Measurements from ENCODE around the gene CACNA1I.

CACNA1I gene

GRCh38 chr22:39678862-39679490 lies 108.4 kb downstream of the CACNA1I start:
- DNase-seq: no peak

DNA sequence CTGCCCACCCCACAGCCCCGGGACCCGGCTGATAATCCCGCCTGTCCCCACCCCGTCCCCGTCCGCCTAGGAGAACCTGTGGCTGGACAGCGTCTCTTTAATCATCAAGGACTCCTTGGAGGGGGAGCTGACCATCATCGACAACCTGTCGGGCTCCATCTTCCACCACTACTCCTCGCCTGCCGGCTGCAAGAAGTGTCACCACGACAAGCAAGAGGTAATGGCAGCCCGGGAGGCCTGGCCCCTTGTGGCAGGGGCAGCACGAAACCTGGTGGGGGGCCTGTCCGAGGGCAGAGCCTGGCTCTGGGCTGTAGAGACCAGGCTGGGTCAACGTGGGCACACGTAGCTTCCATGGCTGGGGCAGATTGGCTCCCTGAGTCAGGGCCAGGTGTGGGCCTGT lies 109.1 kb downstream of the CACNA1I start:
- DNase-seq: no peak

DNA sequence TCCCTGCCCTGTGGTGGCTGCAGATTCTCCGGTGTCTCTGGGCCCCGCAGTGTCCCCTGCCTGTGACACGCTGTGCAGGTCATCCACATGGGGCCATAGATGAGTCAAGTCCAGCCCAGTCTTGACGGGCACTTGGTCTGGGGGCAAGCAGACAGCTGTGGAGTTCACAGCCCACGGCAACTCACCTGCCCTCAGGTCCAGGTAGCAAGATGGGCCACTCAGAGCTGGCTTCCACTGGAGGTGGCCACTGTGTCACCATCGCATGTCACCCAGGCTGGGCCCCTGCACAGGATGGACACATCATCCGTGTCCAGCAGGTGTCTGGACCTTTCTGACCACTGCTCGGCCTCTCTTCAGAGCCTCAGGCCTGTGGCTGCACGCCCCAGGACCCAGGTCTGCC lies 109.9 kb downstream of the CACNA1I start:
- DNase-seq: no peak

GRCh38 chr22:39681038-39681861 lies 110.7 kb downstream of the CACNA1I start:
- no peak for DNase-seq

GRCh38 chr22:39682994-39683393 lies 112.4 kb downstream of the CACNA1I start:
- DNase-seq: no peak

GRCh38 chr22:39683639-39684038 lies 113.1 kb downstream of the CACNA1I start:
- no peak for DNase-seq

- DNase-seq: no peak
Observed at GRCh38 chr22:39684702-39685281, 114.2 kb downstream of the CACNA1I start.

GRCh38 chr22:39685336-39686177 lies 115.0 kb downstream of the CACNA1I start:
- DNase-seq: no peak

DNA sequence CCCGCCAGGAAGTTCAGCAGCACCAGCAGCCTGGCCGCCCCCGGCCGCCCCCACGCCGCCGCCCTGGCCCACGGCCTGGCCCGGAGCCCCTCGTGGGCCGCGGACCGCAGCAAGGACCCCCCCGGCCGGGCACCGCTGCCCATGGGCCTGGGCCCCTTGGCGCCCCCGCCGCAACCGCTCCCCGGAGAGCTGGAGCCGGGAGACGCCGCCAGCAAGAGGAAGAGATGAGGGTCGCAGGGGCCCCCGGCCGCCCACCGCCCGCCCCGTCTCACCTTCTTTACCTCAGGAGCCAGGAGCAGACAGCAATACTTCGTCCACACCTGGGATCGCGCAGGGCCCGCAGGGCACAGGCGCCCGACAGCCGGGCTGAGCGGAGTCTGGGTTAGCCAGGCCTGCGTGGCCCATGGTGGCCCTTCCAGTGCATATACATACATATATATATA lies 115.6 kb downstream of the CACNA1I start:
- DNase-seq: no peak

DNA sequence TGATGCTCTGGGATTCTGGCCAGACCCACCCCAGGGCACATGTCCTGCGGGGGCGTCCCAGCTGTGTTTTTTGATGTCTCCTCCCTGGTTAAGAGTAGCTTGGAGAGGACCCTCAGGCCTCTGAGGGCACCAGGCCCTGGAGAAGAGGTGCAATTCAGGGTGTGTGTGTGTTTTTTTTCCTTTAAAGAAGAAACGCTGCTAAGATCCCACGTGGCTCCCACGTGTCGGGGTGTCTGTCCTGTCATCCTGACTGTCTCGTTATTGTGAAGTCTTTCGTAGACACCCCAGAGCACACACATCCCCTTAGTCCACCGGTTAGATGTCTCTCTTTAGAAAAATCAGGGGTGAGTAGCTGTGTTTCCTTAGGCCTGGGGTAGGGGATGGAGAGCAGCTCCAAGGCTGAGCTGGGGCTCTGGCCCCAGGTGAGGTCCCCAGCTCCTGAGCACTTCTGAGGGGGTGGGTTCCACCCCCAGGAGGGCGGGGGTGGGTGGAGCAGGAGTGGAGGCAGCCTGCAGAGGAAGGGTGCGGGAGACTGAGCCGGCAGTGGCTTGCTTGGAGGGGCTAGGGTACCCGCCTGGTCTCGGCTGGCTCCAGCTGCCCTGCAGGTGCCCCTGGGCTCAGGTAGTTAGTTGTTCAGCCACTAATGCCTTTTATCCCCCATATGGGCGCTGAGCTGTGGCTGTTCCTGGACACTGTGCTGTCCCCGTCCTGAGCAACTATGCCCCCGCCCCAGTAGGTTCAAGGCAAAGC lies 116.4 kb downstream of the CACNA1I start:
- no peak for DNase-seq

GRCh38 chr22:39688186-39688785 lies 117.7 kb downstream of the CACNA1I start:
- DNase-seq: no peak

DNA sequence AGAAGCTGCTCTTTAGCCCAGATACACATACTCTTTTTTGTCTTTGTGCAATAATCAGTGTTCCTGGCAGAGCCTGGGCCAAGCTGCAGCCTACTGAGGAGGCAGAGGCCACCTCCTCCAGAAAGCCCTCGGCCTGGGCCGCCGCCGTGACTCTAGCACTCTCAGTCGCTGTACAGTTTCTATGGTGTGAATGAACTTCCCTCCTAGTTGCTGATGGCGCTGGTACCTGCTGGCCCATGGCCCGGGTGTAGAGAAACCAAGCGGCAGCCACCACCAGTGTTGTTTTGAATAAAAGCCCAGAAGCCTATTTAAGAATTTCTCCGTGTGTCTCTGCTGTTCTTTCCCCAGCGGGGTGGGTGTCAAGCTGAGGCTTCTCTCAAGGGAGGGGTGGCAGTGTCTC lies 118.9 kb downstream of the CACNA1I start:
- DNase-seq: no peak

DNA sequence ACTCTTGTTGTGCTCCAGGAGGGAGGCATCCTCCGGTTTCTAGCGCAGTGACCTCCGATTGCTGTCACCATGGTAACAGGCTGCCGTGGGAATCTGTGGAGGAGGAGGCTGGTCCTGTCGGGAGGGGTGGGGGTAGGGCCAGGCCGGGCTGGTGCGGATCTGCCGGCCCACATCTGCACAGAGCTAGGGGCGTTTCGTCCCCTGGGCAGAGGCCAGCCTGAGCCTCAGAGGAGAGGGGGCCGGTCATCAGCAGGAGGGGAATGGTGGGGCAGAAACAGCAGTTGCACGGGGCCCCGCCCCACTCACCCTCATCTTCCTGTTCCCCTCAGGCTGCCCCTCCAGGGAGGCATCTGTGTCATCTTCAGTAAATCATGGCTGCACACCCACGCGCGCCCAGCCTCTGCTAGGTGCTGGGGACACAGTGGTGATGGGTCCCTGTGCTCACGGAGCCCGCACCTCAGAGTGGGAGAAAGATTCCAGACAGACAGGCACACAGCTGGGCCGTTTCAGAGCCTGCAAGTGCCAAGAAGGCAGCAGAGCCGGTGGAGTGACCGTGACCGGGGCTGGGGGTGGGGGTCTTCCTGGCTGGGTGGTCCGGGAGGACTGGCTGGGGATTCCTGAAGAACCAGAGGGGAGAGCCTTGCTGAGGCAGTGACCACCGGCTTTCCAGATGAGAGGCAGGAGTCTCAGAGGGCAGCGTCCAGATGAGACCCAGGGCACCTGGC lies 120.5 kb downstream of the CACNA1I start:
- DNase-seq: no peak

GRCh38 chr22:39693943-39694500 lies 123.5 kb downstream of the CACNA1I start:
- DNase-seq: no peak

DNA sequence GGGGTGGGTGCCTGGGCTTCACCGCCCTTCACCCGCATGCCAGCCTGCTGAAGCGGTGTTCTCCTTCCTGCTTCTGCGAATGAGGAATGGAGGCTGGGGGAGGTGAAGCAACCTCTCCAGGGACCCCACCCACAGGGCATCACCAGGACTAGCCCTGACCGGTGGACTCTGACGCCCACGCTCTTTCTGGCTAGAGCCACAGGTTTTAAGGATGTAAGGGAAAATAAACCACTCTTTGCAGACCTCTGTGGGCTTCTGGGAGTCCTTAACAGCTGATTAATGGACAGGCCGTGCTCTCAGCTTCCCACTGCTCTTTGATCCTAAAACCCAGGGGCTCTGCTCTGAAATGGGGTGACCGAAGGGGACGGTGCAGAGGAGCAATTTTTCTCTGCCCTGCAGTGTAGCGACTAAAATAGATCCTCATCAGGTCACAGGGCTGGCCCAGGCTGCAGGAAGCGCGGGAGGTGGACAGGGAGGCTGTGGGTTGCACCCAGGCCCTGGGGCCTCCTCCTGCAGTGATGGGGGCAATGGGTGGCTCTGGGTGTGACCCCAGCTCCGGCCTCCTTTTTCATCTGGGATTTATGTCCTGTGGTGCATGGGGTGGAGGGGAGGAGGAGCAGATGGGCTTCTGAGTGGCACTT lies 127.4 kb downstream of the CACNA1I start:
- DNase-seq: no peak

- no peak for DNase-seq
Observed at GRCh38 chr22:39699631-39700360, 129.2 kb downstream of the CACNA1I start.

DNA sequence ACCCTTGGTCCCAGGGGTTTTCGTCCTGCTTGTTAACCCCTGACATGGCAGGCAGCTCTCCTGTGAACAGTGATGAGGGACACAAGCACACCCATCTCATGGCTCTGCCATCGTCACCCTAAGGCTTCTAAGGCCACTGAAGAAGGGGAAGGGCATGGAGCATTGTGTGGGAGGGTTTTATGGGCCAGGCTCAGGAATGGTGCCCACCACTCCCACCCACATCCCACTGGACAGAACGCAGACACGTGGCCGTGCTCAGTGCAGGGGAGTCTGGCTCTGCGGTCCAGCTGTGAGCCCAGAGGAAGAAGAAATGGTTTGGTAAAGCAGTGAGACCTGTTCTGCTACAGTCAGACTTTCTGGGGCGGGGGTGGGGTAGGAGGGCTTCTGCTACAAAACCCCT lies 130.0 kb downstream of the CACNA1I start:
- no peak for DNase-seq

DNA sequence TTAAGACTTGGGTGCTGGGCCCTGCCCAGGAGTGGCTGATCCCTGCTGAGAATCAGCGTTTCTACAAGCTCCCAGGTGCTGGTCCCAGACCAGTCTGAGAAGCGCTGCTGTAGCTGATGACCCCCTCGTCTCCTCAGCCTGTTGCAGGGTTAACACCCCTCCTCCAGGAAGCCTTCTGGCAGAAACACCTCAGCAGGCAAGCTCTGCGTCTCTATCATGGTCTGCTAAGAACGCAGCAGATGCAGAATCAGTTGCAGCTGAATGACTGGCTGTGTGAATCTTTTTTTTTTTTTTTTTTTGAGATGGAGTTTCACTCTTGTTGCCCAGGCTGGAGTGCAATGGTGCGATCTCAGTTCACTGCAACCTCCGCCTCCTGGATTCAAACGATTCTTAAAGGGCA lies 132.5 kb downstream of the CACNA1I start:
- DNase-seq: no peak

DNA sequence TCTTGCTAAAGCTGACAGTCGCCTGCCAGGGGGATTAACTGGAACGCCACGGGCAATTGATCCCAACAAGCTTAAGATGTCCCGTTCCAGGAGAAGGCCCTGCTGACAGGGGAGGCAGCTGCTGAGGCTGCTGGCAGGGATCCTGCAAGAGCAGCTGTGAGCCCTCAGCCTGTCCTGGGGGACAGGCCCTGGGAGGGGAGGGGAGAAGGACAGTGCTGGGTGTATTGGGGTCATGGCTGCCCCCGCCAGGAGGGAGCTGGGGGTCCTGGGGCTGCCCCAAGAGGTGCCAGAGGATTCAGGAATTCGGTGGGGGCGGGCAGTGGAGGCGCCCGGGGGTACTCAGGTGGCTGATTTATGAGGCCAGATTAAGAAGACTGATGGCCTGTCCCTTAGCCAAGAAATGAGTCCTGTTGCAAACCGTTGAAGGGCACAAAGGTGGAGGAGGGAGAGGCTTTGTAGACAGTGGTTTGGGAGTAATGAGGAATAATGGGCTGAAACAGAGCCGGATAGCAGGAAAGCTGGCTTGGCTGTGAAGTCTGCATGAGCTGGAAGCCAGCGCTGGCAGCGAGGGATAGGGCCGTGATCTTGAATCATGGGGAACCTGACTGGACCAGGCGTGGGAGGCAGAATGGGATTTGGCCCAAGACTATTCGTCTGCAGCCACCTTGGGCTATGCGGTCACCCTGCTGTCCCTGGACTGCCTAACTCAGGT lies 133.5 kb downstream of the CACNA1I start:
- DNase-seq: no peak

All from NCI-H1105 (cell line).